Measurements from ENCODE around the gene SGSM1. TPM values are rescaled to one million over a fixed set of nuclear protein-coding genes. Genes with fewer than 3 reads are reported as not detected.
A peak's percentile ranks its signal among the peaks of the same experiment; 100 is the strongest.

The SGSM1 gene
- total RNA-seq, 1 donor from 2014 or later = 3.7 TPM

DNA sequence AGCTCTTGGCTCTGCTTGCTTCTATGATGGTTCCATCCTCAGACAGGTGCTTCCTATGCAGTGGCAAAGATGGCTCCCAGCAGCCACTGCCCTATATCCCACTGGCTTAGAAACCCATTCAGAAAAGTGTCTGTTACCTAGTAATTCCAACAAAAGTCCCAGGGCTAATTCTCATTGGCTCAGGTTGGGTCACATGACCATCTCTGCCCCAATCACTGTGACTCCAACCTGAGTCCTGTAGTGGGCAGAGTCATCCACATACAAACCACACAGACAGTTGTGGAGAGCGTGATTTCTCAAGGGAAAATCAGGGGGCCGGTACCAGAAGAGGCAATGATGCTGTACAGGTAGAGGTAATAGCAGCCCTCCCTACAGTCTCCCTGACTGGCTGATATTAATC is 73.0 kb downstream of the SGSM1 start:
- Mint-ChIP-seq H3K4me3 (no peak overlapping the region), H3K27ac (no peak overlapping the region), H3K9me3 (no peaks in the 10 kb centered on the region), H3K36me3 (no peaks in the 10 kb centered on the region), H3K4me1 (ENCODE audit: unreplicated experiment) (no peaks in the 10 kb centered on the region), H3K27me3 (no peaks in the 10 kb centered on the region)
- TF ChIP-seq, protein P1, sequence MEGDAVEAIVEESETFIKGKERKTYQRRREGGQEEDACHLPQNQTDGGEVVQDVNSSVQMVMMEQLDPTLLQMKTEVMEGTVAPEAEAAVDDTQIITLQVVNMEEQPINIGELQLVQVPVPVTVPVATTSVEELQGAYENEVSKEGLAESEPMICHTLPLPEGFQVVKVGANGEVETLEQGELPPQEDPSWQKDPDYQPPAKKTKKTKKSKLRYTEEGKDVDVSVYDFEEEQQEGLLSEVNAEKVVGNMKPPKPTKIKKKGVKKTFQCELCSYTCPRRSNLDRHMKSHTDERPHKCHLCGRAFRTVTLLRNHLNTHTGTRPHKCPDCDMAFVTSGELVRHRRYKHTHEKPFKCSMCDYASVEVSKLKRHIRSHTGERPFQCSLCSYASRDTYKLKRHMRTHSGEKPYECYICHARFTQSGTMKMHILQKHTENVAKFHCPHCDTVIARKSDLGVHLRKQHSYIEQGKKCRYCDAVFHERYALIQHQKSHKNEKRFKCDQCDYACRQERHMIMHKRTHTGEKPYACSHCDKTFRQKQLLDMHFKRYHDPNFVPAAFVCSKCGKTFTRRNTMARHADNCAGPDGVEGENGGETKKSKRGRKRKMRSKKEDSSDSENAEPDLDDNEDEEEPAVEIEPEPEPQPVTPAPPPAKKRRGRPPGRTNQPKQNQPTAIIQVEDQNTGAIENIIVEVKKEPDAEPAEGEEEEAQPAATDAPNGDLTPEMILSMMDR (conservative IDR thresholded peaks at IDR 0.05) = no peak
- DNase-seq (ENCODE audit: extremely low spot score, unreplicated experiment) = no peak

DNA sequence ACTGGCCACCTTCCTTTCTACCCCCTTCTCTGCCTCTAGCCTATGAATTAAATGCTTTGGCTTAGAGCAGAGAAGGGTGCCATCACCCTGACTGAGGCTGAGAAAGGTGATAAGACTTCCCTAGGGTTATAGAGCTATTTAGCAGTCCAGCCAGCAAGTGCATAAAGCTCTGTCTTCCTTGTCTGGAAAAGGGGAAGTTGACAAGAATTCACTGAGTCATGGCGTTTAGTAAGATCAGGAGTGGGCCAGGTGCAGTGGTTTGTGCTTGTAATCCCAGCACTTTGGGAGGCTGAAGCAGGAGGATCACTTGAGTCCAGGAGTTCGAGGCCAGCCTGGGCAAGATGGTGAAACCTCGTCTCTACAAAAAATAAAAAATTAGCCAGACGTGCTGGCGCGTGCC is 77.4 kb downstream of the SGSM1 start:
- H3K4me1 Mint-ChIP-seq (ENCODE audit: unreplicated experiment) = no peaks in the 10 kb centered on the region
- TF ChIP-seq, protein P1 (conservative IDR thresholded peaks at IDR 0.05) = no peak
- no peak overlapping the region for H3K27ac Mint-ChIP-seq
- no peak overlapping the region for H3K4me3 Mint-ChIP-seq
- H3K27me3 Mint-ChIP-seq = no peaks in the 10 kb centered on the region
- H3K9me3 Mint-ChIP-seq = no peaks in the 10 kb centered on the region
- DNase-seq (ENCODE audit: extremely low spot score, unreplicated experiment) = no peak
- peaks cover 3% of the 10 kb centered on the region for H3K36me3 Mint-ChIP-seq

GRCh38 chr22:24887260-24887659 is 81.2 kb downstream of the SGSM1 start:
- H3K4me1 Mint-ChIP-seq (ENCODE audit: unreplicated experiment) = no peaks in the 10 kb centered on the region
- H3K4me3 Mint-ChIP-seq = no peak overlapping the region
- no peaks in the 10 kb centered on the region for H3K27me3 Mint-ChIP-seq
- no peak for DNase-seq (ENCODE audit: extremely low spot score, unreplicated experiment)
- H3K27ac Mint-ChIP-seq = no peak overlapping the region
- H3K36me3 Mint-ChIP-seq = peaks cover 3% of the 10 kb centered on the region
- TF ChIP-seq, protein P1 (conservative IDR thresholded peaks at IDR 0.05) = no peak
- no peaks in the 10 kb centered on the region for H3K9me3 Mint-ChIP-seq

DNA sequence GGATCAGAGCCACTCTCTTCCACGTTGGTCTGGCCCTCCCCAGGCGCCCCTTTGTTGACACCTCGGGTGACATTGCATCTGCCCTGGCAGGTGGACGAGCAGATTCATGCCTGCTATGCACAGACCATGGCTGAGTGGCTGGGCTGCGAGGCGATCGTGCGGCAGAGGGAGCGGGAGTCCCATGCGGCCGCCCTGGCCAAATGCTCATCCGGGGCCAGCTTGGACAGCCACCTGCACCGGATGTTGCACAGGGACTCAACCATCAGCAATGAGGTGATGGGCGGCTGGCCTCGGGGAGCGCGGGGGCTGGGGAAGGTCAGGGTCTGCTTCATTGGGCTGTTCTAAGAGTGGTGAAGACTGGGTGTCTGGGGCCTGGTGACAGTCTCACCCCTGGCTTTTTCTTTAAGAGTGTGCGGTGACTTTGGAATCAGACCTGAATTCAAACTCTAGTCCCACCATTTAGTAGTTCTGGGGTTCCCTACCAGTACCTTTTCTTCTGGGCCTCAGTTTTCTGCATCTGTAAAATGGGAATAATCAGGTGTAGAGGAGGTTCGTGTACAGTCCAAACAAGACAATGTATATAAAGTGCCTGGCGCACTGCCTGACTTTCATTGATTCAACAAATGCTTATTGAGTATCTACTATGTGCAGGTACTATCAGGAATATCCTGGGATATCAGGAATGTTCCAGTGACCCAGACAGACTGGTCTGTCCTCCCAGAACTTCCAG is 87.5 kb downstream of the SGSM1 start:
- no peaks in the 10 kb centered on the region for H3K36me3 Mint-ChIP-seq
- no peak overlapping the region for H3K4me3 Mint-ChIP-seq
- H3K4me1 Mint-ChIP-seq (ENCODE audit: unreplicated experiment) = peaks cover 12% of the 10 kb centered on the region
- TF ChIP-seq, protein P1 (conservative IDR thresholded peaks at IDR 0.05) = no peak
- no peak for DNase-seq (ENCODE audit: extremely low spot score, unreplicated experiment)
- H3K27ac Mint-ChIP-seq = no peak overlapping the region
- H3K27me3 Mint-ChIP-seq = no peaks in the 10 kb centered on the region
- no peaks in the 10 kb centered on the region for H3K9me3 Mint-ChIP-seq

DNA sequence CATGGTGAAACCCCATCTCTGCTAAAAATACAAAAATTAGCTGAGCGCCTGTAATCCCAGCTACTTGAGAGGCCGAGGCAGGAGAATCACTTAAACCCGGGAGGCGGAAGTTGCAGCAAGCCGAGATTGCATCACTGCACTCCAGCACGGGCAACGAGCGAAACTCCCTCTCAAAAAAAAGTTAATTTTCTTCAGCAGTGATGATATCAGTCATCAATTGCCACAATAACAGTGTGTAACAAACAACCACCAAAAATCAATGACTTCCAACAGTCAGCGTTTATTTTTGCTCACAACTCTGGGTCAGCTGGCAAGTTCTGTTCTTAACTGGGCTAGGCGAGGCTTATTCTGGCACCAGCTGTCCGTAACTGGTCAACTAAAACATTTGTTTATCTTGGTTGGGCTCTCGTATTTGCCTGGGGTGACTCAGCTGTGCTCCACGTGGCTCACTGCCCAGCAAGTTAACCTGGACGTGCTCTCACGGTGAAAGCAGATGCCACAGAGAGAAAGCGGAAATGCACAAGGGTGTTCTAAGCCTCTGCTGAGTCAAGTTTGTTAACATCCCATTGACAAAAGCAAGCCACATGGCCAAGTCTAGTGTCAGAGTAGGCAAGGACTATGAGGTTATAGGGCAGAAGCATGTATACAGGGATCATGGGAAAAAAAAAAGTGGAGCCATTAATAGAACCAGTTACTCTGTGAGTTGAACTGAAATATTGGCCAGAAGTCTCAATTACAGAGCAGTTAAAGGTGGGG is 88.4 kb downstream of the SGSM1 start:
- Mint-ChIP-seq H3K36me3 (no peaks in the 10 kb centered on the region), H3K27me3 (no peaks in the 10 kb centered on the region), H3K4me1 (ENCODE audit: unreplicated experiment) (peaks cover 12% of the 10 kb centered on the region), H3K9me3 (no peaks in the 10 kb centered on the region), H3K4me3 (no peak overlapping the region), H3K27ac (peak overlapping the region; percentile 82)
- no peak for DNase-seq (ENCODE audit: extremely low spot score, unreplicated experiment)
- TF ChIP-seq, protein P1 (conservative IDR thresholded peaks at IDR 0.05) = no peak

Measured in type B pancreatic cell (in vitro differentiated cells).